Sigmoid colon (tissue), 7 donors: ENCODE results near the gene PTGES2. TPM values are rescaled to one million over a fixed set of nuclear protein-coding genes. Genes with fewer than 3 reads are reported as not detected.

Source experiments
- DNase-seq: peaks from one replicate; pipeline ENCODE4 v3.0.0-alpha.2; 2019
- H3K27ac ChIP-seq, 4 donors: fragments of 200-600 bp; sonication (generic); one replicate each; pipeline ENCODE4 v1.5.1; 2016 to 2019; ENCODE audit warnings: mild to moderate bottlenecking in 1 of 4
- H3K27me3 ChIP-seq, 3 donors: fragments of 200-600 bp; sonication (generic); one replicate each; pipeline ENCODE4 v1.5.1; 2019; ENCODE audit warnings: mild to moderate bottlenecking in 1 of 3
- H3K36me3 ChIP-seq, 4 donors: fragments of 200-600 bp; sonication (generic); one replicate each; pipeline ENCODE4 v1.5.1; 2016 to 2019
- H3K4me1 ChIP-seq, 4 donors: fragments of 200-600 bp; sonication (generic); one replicate each; pipeline ENCODE4 v1.5.1; 2017 to 2019
- H3K4me3 ChIP-seq, 4 donors: fragments of 200-600 bp; sonication (generic); one replicate each; pipeline ENCODE4 v1.5.1; 2017 to 2019; ENCODE audit warnings: mild to moderate bottlenecking in 2 of 4, moderate library complexity in 1 of 4
- H3K9me3 ChIP-seq, 4 donors: fragments of 200-600 bp in 3 of 4; sonication (generic) in 3 of 4; one replicate each; pipeline versions ENCODE4 v1.5.1 to v1.6.1; 2013 to 2019
- CTCF ChIP-seq, 4 experiments: fragments of 450-650 bp in 3 of 4; fragments of 200-600 bp in 1 of 4; IDR thresholded peaks; one replicate each; pipeline ENCODE4 v1.5.1; 2016 to 2019; ENCODE audit warnings: antibody characterized with exemption in 4 of 4, mild to moderate bottlenecking in 3 of 4, moderate library complexity in 2 of 4
- EP300 ChIP-seq, 4 donors: sonication (generic); formaldehyde crosslinking; IDR thresholded peaks; one replicate each; pipeline ENCODE4 v1.6.1; 2017; ENCODE audit warnings: antibody characterized with exemption in 4 of 4
- POLR2A ChIP-seq, 2 donors: fragments of 450-650 bp; IDR thresholded peaks; one replicate each; pipeline ENCODE4 v1.6.1; 2016; ENCODE audit warnings: antibody characterized with exemption in 2 of 2, mild to moderate bottlenecking in 2 of 2, moderate library complexity in 2 of 2
- POLR2AphosphoS5 ChIP-seq, 4 donors: sonication (generic); formaldehyde crosslinking; IDR thresholded peaks; one replicate each; pipeline ENCODE4 v1.6.1; 2017; ENCODE audit warnings: antibody characterized with exemption in 4 of 4
- WGBS, 2 donors: extraction: QIAGEN DNeasy Blood & Tissue Kit; methylation state at CpG; one replicate each; pipeline ENCODE4 v1.1.7; 2013; 5-methylcytosine and 5-hydroxymethylcytosine counted together
- intact Hi-C: fragments of 100-400 bp; cut with DNase I; formaldehyde crosslinking; loops from one replicate; pipeline ENCODE4 v1.15.1; 2023
- polyA plus RNA-seq, 3 donors: library from polyadenylated mRNA; stranded (reverse); fragments of 200-250 nt; gene quantifications; one replicate each; pipeline ENCODE4 v1.2.3, GENCODE V29; 2013
- total RNA-seq, 4 donors: library from RNA; depleted of rRNA; stranded (reverse); fragments of >200 nt; gene quantifications; one replicate each; pipeline ENCODE4 v1.1.0, GENCODE V29; 2016
- donor health status: healthy with polysubstance abuse.
- donor health status: Bipolar disorder and iron deficiency.
- donor health status: healthy.

The PTGES2 gene
- total and polyA plus RNA-seq, 7 donors, result 56.5 to 119 (median 82.2) TPM

DNA sequence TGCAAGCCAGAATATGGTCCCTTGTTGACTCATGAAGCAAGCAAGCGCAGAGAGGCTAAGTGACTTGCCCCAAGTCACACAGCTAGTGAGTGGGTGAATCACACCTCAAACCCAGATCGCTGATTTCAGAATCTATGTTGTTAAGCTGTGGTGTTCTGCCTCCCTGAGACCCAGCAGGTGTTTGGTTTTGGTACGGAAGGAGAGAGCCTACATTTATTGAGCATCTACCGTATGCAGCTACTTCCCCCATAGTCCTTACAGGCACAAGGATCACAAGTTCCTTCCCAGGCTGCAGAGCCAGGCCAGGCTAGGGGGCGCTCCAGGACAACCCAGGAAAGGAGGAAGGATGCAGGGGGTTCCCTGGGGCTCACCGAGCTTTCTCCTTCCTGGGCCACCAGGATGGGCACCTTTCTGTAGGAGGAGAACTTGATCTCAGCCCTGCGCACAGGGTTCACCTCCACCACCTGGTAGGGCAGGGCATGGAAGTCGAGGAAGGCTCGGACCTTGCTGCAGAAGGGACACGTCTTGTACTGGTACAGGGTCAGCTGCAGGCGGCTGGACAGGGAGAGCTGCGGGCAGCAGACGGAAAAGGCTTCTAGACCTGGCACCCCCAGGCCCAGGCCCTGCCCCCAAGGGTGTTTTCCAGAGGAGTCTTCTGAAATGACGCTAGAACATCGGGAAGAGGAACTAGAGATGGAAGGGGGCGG is 2.5 kb downstream of the PTGES2 start:
- DNase-seq, result peak; percentile 80
- intact Hi-C loops, result loop anchor here (5.0 kb wide), 2 partner anchors 67 to 143 kb away; partner anchors contain the start of genes CIZ1 and EEIG1
- TF ChIP-seq EP300 (IDR thresholded peaks at IDR 0.05) (no peak), POLR2AphosphoS5 (IDR thresholded peaks at IDR 0.05) (no peak), POLR2A (IDR thresholded peaks at IDR 0.05) (no peak), CTCF (IDR thresholded peaks at IDR 0.05) (peak in 2 of 4 experiments; percentile 7 to 36)
- H3K27me3 ChIP-seq, result no peaks in the 10 kb centered on the region
- peaks cover 0 to 39% (median 35%) of the 10 kb centered on the region in 4 donors for H3K4me1 ChIP-seq
- no peaks in the 10 kb centered on the region for H3K9me3 ChIP-seq
- H3K4me3 ChIP-seq, result no peak overlapping the region
- H3K36me3 ChIP-seq, result peaks cover 21 to 48% (median 28%) of the 10 kb centered on the region in 4 donors
- no peak overlapping the region for H3K27ac ChIP-seq
- WGBS, 2 donors, result 63 to 66% methylated on average over 16 of the region's 16 CpGs

- no peaks in the 10 kb centered on the region for H3K9me3 ChIP-seq
- WGBS, 2 donors, result 80 to 87% methylated on average over 8 of the region's 8 CpGs
- H3K4me1 ChIP-seq, result peaks cover 0 to 37% (median 34%) of the 10 kb centered on the region in 4 donors
- no peak overlapping the region for H3K4me3 ChIP-seq
- peaks cover 21 to 48% (median 28%) of the 10 kb centered on the region in 4 donors for H3K36me3 ChIP-seq
- H3K27ac ChIP-seq, result no peak overlapping the region
- intact Hi-C loops, result no loop called here
- H3K27me3 ChIP-seq, result no peaks in the 10 kb centered on the region
- no peak for DNase-seq
- TF ChIP-seq EP300 (IDR thresholded peaks at IDR 0.05) (no peak), POLR2A (IDR thresholded peaks at IDR 0.05) (no peak)
These were observed 3.1 kb downstream of the PTGES2 start for GRCh38 chr9:128124451-128124850.

GRCh38 chr9:128123451-128124080 is 4.0 kb downstream of the PTGES2 start:
- Histone ChIP-seq H3K36me3 (peaks cover 21 to 48% (median 28%) of the 10 kb centered on the region in 4 donors), H3K4me1 (peaks cover 0 to 28% (median 25%) of the 10 kb centered on the region in 4 donors), H3K27me3 (no peaks in the 10 kb centered on the region), H3K9me3 (no peaks in the 10 kb centered on the region), H3K27ac (no peak overlapping the region), H3K4me3 (no peak overlapping the region)
- peak; percentile 63 for DNase-seq
- WGBS, 2 donors, result 92 to 95% methylated on average over 21 of the region's 21 CpGs
- intact Hi-C loops, result no loop called here
- TF ChIP-seq POLR2A (IDR thresholded peaks at IDR 0.05), result no peak
- no peak for TF ChIP-seq CTCF (IDR thresholded peaks at IDR 0.05)
- no peak for TF ChIP-seq EP300 (IDR thresholded peaks at IDR 0.05)
- no peak for TF ChIP-seq POLR2AphosphoS5 (IDR thresholded peaks at IDR 0.05)

DNA sequence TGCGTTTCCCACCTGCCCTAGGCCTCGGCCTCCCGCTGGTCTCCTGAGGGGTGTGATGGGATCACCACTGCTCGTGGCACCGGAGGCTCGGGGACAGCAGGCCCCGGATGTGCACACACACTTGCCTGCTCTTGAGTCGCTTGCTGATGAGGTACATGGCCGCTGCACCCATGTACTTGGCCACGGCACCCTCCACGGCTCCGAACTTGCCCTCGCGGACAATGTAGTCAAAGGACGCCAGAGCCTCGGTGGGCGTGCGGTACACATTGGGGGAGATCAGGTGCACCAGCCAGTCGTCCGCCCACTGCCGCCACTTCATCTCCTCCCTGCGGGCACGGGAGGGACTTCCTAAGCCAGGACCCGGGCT is 4.7 kb downstream of the PTGES2 start:
- intact Hi-C loops, result no loop called here
- WGBS, 2 donors, result 95 to 96% methylated on average over 24 of the region's 24 CpGs
- TF ChIP-seq POLR2AphosphoS5 (IDR thresholded peaks at IDR 0.05), result no peak
- TF ChIP-seq POLR2A (IDR thresholded peaks at IDR 0.05), result no peak
- TF ChIP-seq CTCF (IDR thresholded peaks at IDR 0.05), result no peak
- TF ChIP-seq EP300 (IDR thresholded peaks at IDR 0.05), result no peak
- no peak for DNase-seq
- no peaks in the 10 kb centered on the region for H3K9me3 ChIP-seq
- H3K4me1 ChIP-seq, result peaks cover 0 to 33% (median 28%) of the 10 kb centered on the region in 4 donors
- H3K36me3 ChIP-seq, result peaks cover 21 to 48% (median 28%) of the 10 kb centered on the region in 4 donors
- no peak overlapping the region for H3K4me3 ChIP-seq
- H3K27me3 ChIP-seq, result no peaks in the 10 kb centered on the region
- H3K27ac ChIP-seq, result no peak overlapping the region
